ENCODE results near the gene SLC24A3.

Gene SLC24A3

GRCh38 chr20:19397666-19398065, 185.2 kb downstream of the SLC24A3 start:
- Mint-ChIP-seq H3K4me1 (peaks cover 18% of the 10 kb centered on the region), H3K9me3 (peaks cover 50% of the 10 kb centered on the region), H3K27me3 (ENCODE audit: low read depth, poor library complexity) (peaks cover 3% of the 10 kb centered on the region), H3K27ac (no peak overlapping the region), H3K36me3 (ENCODE audit: low read depth) (peaks cover 33% of the 10 kb centered on the region), H3K4me3 (no peak overlapping the region)
- DNase-seq = no peak
- TF ChIP-seq, protein P1, sequence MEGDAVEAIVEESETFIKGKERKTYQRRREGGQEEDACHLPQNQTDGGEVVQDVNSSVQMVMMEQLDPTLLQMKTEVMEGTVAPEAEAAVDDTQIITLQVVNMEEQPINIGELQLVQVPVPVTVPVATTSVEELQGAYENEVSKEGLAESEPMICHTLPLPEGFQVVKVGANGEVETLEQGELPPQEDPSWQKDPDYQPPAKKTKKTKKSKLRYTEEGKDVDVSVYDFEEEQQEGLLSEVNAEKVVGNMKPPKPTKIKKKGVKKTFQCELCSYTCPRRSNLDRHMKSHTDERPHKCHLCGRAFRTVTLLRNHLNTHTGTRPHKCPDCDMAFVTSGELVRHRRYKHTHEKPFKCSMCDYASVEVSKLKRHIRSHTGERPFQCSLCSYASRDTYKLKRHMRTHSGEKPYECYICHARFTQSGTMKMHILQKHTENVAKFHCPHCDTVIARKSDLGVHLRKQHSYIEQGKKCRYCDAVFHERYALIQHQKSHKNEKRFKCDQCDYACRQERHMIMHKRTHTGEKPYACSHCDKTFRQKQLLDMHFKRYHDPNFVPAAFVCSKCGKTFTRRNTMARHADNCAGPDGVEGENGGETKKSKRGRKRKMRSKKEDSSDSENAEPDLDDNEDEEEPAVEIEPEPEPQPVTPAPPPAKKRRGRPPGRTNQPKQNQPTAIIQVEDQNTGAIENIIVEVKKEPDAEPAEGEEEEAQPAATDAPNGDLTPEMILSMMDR (IDR thresholded peaks at IDR 0.05) = no peak

GRCh38 chr20:19401096-19401495, 188.7 kb downstream of the SLC24A3 start:
- H3K9me3 Mint-ChIP-seq = peaks cover 43% of the 10 kb centered on the region
- H3K36me3 Mint-ChIP-seq (ENCODE audit: low read depth) = peaks cover 28% of the 10 kb centered on the region
- H3K27ac Mint-ChIP-seq = no peak overlapping the region
- no peak overlapping the region for H3K4me3 Mint-ChIP-seq
- TF ChIP-seq, protein P1 (IDR thresholded peaks at IDR 0.05) = no peak
- peaks cover 3% of the 10 kb centered on the region for H3K27me3 Mint-ChIP-seq (ENCODE audit: low read depth, poor library complexity)
- no peak for DNase-seq
- H3K4me1 Mint-ChIP-seq = peaks cover 27% of the 10 kb centered on the region

- H3K4me1 Mint-ChIP-seq = peaks cover 32% of the 10 kb centered on the region
- H3K36me3 Mint-ChIP-seq (ENCODE audit: low read depth) = peaks cover 16% of the 10 kb centered on the region
- H3K9me3 Mint-ChIP-seq = peaks cover 21% of the 10 kb centered on the region
- peaks cover 8% of the 10 kb centered on the region for H3K27me3 Mint-ChIP-seq (ENCODE audit: low read depth, poor library complexity)
- H3K27ac Mint-ChIP-seq = no peak overlapping the region
- TF ChIP-seq, protein P1 (IDR thresholded peaks at IDR 0.05) = no peak
- DNase-seq = no peak
- no peak overlapping the region for H3K4me3 Mint-ChIP-seq
Measured at GRCh38 chr20:19403549-19403948, 191.1 kb downstream of the SLC24A3 start.

DNA sequence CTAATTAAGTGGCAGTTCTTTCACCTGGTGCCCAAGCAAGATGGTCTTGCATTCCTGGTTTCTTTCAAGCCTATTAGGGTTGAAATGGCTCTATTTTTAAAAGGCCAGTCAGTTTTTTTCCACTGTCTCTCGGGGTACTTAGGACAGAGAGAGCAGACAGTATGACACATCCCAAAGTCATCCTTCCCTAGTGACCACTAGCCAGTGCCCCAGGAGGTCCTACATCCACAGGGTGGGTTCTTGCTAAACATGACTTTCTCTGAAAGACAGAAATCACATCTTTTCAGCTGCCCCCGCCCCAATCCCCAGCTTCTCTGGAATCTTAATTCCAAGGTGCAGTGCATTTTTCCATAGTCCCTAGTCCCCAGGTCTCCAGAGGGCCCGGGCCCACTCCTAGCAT, 192.4 kb downstream of the SLC24A3 start:
- no peak for DNase-seq
- no peak overlapping the region for H3K4me3 Mint-ChIP-seq
- no peak overlapping the region for H3K27ac Mint-ChIP-seq
- H3K4me1 Mint-ChIP-seq = peaks cover 40% of the 10 kb centered on the region
- TF ChIP-seq, protein P1 (IDR thresholded peaks at IDR 0.05) = no peak
- peaks cover 11% of the 10 kb centered on the region for H3K36me3 Mint-ChIP-seq (ENCODE audit: low read depth)
- H3K27me3 Mint-ChIP-seq (ENCODE audit: low read depth, poor library complexity) = peaks cover 8% of the 10 kb centered on the region
- peaks cover 8% of the 10 kb centered on the region for H3K9me3 Mint-ChIP-seq

- H3K36me3 Mint-ChIP-seq (ENCODE audit: low read depth) = peaks cover 14% of the 10 kb centered on the region
- H3K4me3 Mint-ChIP-seq = no peak overlapping the region
- H3K27ac Mint-ChIP-seq = no peak overlapping the region
- TF ChIP-seq, protein P1 (IDR thresholded peaks at IDR 0.05) = no peak
- peaks cover 8% of the 10 kb centered on the region for H3K27me3 Mint-ChIP-seq (ENCODE audit: low read depth, poor library complexity)
- peaks cover 5% of the 10 kb centered on the region for H3K9me3 Mint-ChIP-seq
- peaks cover 46% of the 10 kb centered on the region for H3K4me1 Mint-ChIP-seq
- DNase-seq = no peak
Measured at GRCh38 chr20:19405958-19406357, 193.5 kb downstream of the SLC24A3 start.

GRCh38 chr20:19406381-19406780, 193.9 kb downstream of the SLC24A3 start:
- H3K4me3 Mint-ChIP-seq = no peak overlapping the region
- H3K27me3 Mint-ChIP-seq (ENCODE audit: low read depth, poor library complexity) = peaks cover 5% of the 10 kb centered on the region
- peaks cover 50% of the 10 kb centered on the region for H3K4me1 Mint-ChIP-seq
- TF ChIP-seq, protein P1 (IDR thresholded peaks at IDR 0.05) = no peak
- DNase-seq = no peak
- peaks cover 5% of the 10 kb centered on the region for H3K9me3 Mint-ChIP-seq
- H3K27ac Mint-ChIP-seq = no peak overlapping the region
- H3K36me3 Mint-ChIP-seq (ENCODE audit: low read depth) = peaks cover 14% of the 10 kb centered on the region
